Stomach smooth muscle (tissue), 2 donors: ENCODE data around the gene NUDT15.

ENCODE experiments used
- H3K27ac ChIP-seq: one replicate; pipeline ENCODE4 v1.7.0; 2013; ENCODE audit warnings: mild to moderate bottlenecking, low read length, inconsistent platforms
- H3K27me3 ChIP-seq, 2 donors: one replicate each; pipeline ENCODE4 v1.7.0; 2013; ENCODE audit warnings: low read length in 2 of 2; ENCODE audit not compliant: insufficient read depth in 2 of 2, control insufficient read depth in 1 of 2
- H3K36me3 ChIP-seq, 2 donors: one replicate each; pipeline ENCODE4 v1.7.0; 2013; ENCODE audit warnings: low read length in 2 of 2; ENCODE audit not compliant: control insufficient read depth in 2 of 2, insufficient read depth in 2 of 2
- H3K4me1 ChIP-seq: one replicate; pipeline ENCODE4 v1.7.0; 2013; ENCODE audit warnings: low read length; ENCODE audit not compliant: control insufficient read depth, insufficient read depth
- H3K4me3 ChIP-seq, 2 donors: one replicate each; pipeline ENCODE4 v1.7.0; 2013; ENCODE audit warnings: low read length in 2 of 2
- H3K9ac ChIP-seq, 2 donors: one replicate each; pipeline ENCODE4 v1.7.0; 2013; ENCODE audit warnings: low read length in 2 of 2, mild to moderate bottlenecking in 1 of 2
- H3K9me3 ChIP-seq, 2 donors: one replicate each; pipeline ENCODE4 v1.7.0; 2013; ENCODE audit warnings: low read length in 2 of 2; ENCODE audit not compliant: control insufficient read depth in 2 of 2
- donor health status: healthy.
- donor health status: Pancreatic carcinoma.

The NUDT15 gene

GRCh38 chr13:48069573-48069972, 32.0 kb downstream of the NUDT15 start:
- H3K27me3 ChIP-seq: no peaks in the 10 kb centered on the region
- H3K9me3 ChIP-seq: peaks cover 2 to 4% of the 10 kb centered on the region in 2 donors
- no peak overlapping the region for H3K9ac ChIP-seq
- no peak overlapping the region for H3K4me3 ChIP-seq
- H3K36me3 ChIP-seq: peaks cover 31 to 35% of the 10 kb centered on the region in 2 donors
- no peaks in the 10 kb centered on the region for H3K4me1 ChIP-seq
- H3K27ac ChIP-seq: no peak overlapping the region

DNA sequence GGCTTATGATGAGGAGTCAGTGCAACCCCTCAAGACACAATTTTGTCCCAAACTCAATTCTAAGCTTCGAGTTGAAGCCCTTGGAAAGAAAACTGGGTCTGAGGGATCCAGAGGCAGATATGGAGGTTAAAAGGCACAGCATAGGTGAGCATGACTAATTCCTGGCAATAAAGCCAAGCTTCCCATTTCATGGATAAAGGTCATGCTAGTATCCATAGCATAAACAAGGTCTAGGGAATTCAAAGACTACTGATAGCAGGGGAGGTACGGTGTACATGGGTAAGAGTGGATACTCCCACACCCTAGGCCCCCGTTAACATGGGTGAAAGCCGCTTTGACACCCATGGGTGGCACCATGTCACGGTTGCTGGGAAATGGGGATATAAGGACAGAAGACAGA, 33.4 kb downstream of the NUDT15 start:
- Histone ChIP-seq H3K9ac (no peak overlapping the region), H3K4me3 (no peak overlapping the region), H3K27ac (no peak overlapping the region), H3K27me3 (no peaks in the 10 kb centered on the region), H3K36me3 (peaks cover 36 to 39% of the 10 kb centered on the region in 2 donors), H3K9me3 (peaks cover 2 to 4% of the 10 kb centered on the region in 2 donors), H3K4me1 (no peaks in the 10 kb centered on the region)

DNA sequence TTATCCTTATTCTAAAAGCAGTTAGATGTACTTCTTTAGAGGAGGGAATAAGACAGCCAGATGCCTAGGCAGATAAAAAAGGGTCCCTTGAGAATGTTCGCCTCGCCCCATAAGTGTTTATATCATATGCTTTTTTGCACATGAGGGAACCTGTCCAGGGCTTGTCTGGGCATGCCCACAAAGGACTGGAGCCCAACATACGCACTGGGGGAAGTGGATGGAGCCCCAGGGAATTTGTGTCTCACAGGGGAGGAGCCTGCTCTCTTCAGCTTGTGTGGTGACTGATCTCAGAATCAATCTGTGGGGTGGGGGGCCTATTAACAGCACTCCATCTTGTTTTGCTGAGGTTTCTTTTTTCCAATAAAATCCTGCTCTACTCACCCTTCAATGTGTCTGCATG, 34.8 kb downstream of the NUDT15 start:
- peaks cover 37 to 43% of the 10 kb centered on the region in 2 donors for H3K36me3 ChIP-seq
- no peak overlapping the region for H3K27ac ChIP-seq
- H3K27me3 ChIP-seq: no peaks in the 10 kb centered on the region
- H3K9me3 ChIP-seq: peaks cover 2 to 4% of the 10 kb centered on the region in 2 donors
- no peak overlapping the region for H3K4me3 ChIP-seq
- no peak overlapping the region for H3K9ac ChIP-seq
- H3K4me1 ChIP-seq: no peaks in the 10 kb centered on the region

DNA sequence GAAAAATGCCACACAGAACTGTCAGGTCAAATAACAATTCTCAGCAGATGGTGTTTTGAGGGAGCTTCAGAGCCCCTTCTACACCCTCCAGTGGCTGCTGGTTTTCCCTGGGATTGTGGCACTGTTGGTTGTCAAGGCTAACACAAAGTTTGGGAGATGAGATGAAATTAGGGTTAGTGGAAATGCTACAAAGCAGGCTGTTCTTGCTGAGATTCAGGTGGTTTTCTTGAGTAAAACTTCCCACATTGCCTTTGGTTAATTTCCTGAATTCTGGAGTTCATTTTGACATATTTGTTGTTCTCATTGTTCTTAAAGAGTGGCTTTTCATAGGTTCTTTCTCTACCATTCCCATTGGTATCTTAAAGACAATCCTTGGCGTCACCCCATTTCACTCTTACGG, 35.3 kb downstream of the NUDT15 start:
- peaks cover 39 to 46% of the 10 kb centered on the region in 2 donors for H3K36me3 ChIP-seq
- H3K27me3 ChIP-seq: no peaks in the 10 kb centered on the region
- no peak overlapping the region for H3K4me3 ChIP-seq
- peaks cover 2 to 4% of the 10 kb centered on the region in 2 donors for H3K9me3 ChIP-seq
- H3K9ac ChIP-seq: no peak overlapping the region
- no peaks in the 10 kb centered on the region for H3K4me1 ChIP-seq
- H3K27ac ChIP-seq: no peak overlapping the region

DNA sequence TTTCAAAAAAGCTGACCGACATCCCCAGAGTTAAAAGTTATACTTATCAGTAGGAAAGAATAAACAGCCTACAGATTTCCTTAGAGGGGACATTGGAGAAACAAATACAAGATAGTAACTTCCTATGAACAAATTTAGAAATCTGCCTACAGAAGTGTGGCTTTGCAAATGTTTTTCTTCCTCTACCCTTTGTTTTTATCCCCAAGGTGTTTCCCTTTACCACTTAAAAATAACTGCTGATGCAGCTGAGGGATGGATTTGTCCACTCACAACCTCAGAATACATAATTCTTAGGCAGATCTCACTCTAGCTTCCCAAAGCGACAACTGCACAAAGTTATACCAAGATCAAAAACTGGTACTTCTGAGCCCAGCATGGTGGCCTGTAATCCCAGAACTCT, 36.5 kb downstream of the NUDT15 start:
- H3K9ac ChIP-seq: no peak overlapping the region
- no peaks in the 10 kb centered on the region for H3K27me3 ChIP-seq
- peaks cover 2 to 4% of the 10 kb centered on the region in 2 donors for H3K9me3 ChIP-seq
- no peak overlapping the region for H3K4me3 ChIP-seq
- no peak overlapping the region for H3K27ac ChIP-seq
- H3K36me3 ChIP-seq: peaks cover 38 to 50% of the 10 kb centered on the region in 2 donors
- no peaks in the 10 kb centered on the region for H3K4me1 ChIP-seq

GRCh38 chr13:48078251-48078656, 40.7 kb downstream of the NUDT15 start:
- H3K9ac ChIP-seq: no peak overlapping the region
- H3K4me3 ChIP-seq: no peak overlapping the region
- no peaks in the 10 kb centered on the region for H3K27me3 ChIP-seq
- H3K36me3 ChIP-seq: peaks cover 44 to 52% of the 10 kb centered on the region in 2 donors
- H3K9me3 ChIP-seq: no peaks in the 10 kb centered on the region
- no peaks in the 10 kb centered on the region for H3K4me1 ChIP-seq
- H3K27ac ChIP-seq: no peak overlapping the region

- Histone ChIP-seq H3K27me3 (no peaks in the 10 kb centered on the region), H3K4me1 (no peaks in the 10 kb centered on the region), H3K27ac (no peak overlapping the region), H3K9me3 (no peaks in the 10 kb centered on the region), H3K9ac (no peak overlapping the region), H3K4me3 (no peak overlapping the region), H3K36me3 (peaks cover 31 to 44% of the 10 kb centered on the region in 2 donors)
Measured at GRCh38 chr13:48081739-48082138, 44.2 kb downstream of the NUDT15 start.

- no peaks in the 10 kb centered on the region for H3K27me3 ChIP-seq
- H3K4me1 ChIP-seq: no peaks in the 10 kb centered on the region
- H3K27ac ChIP-seq: no peak overlapping the region
- H3K9ac ChIP-seq: no peak overlapping the region
- H3K36me3 ChIP-seq: peaks cover 9 to 12% of the 10 kb centered on the region in 2 donors
- H3K9me3 ChIP-seq: no peaks in the 10 kb centered on the region
- H3K4me3 ChIP-seq: no peak overlapping the region
Measured at GRCh38 chr13:48086272-48086671, 48.7 kb downstream of the NUDT15 start.

- Histone ChIP-seq H3K27me3 (no peaks in the 10 kb centered on the region), H3K9ac (peak overlapping the region in 1 of 2 donors; percentile 96), H3K9me3 (no peaks in the 10 kb centered on the region), H3K4me3 (peak overlapping the region; percentile 92 to 94), H3K36me3 (no peaks in the 10 kb centered on the region), H3K4me1 (peaks cover 16% of the 10 kb centered on the region), H3K27ac (no peak overlapping the region)
Measured at GRCh38 chr13:48093588-48093987, 56.1 kb downstream of the NUDT15 start.

- Histone ChIP-seq H3K4me1 (peaks cover 16% of the 10 kb centered on the region), H3K36me3 (no peaks in the 10 kb centered on the region), H3K27ac (peak overlapping the region; percentile 78), H3K9ac (peak overlapping the region; percentile 92 to 96), H3K4me3 (peak overlapping the region; percentile 92 to 94), H3K27me3 (no peaks in the 10 kb centered on the region), H3K9me3 (no peaks in the 10 kb centered on the region)
Measured at GRCh38 chr13:48094404-48094780, 56.9 kb downstream of the NUDT15 start.

- H3K27ac ChIP-seq: peak within 1 kb of the TSS; percentile 78
- H3K27me3 ChIP-seq: no peaks in the 10 kb centered on the region
- H3K9ac ChIP-seq: peak within 1 kb of the TSS; percentile 92 to 96
- H3K4me1 ChIP-seq: peaks cover 16% of the 10 kb centered on the region
- H3K36me3 ChIP-seq: no peaks in the 10 kb centered on the region
- H3K4me3 ChIP-seq: peak within 1 kb of the TSS; percentile 92 to 94
- no peaks in the 10 kb centered on the region for H3K9me3 ChIP-seq
Measured at GRCh38 chr13:48094781-48095502, 57.4 kb downstream of the NUDT15 start, which contains the start of gene MED4. TSS of gene MED4 (minus strand) at chr13:48095104. CDS start at chr13:48095078, 26 bp downstream.
